Activated CD8-positive, alpha-beta T cell treated with anti-CD3 and anti-CD28 coated beads for 36 hours (primary cell): Measurements from ENCODE around the gene RPRD2. TPM values are rescaled to one million over a fixed set of nuclear protein-coding genes. Genes with fewer than 3 reads are reported as not detected.

ENCODE experiments used
- ATAC-seq: fragments of 200-7000 bp; cut with Tn5 transposase; one replicate; pipeline ENCODE4 v1.10.0; 2021; ENCODE audit warnings: mild to moderate bottlenecking, moderate library complexity
- CTCF ChIA-PET: fragments of 350-600 bp; sonication (Branson Sonifier 250); formaldehyde crosslinking; loops from one replicate; lab custom pipeline; 2021; ENCODE audit warnings: antibody characterized with exemption; lab: Charles Lee
- POLR2A ChIA-PET: fragments of 350-600 bp; sonication (Branson Sonifier 250); formaldehyde crosslinking; loops from one replicate; lab custom pipeline; 2021; ENCODE audit warnings: antibody characterized with exemption; lab: Charles Lee
- DNase-seq: peaks from one replicate; pipeline ENCODE4 v3.0.0-alpha.2; 2020
- H3K27ac Mint-ChIP-seq: one replicate; pipeline ENCODE4 v1.8.0; 2021; ENCODE audit warnings: mild to moderate bottlenecking, mixed read lengths
- H3K27me3 Mint-ChIP-seq: one replicate; pipeline ENCODE4 v1.8.0; 2021; ENCODE audit warnings: mixed read lengths
- H3K36me3 Mint-ChIP-seq: one replicate; pipeline ENCODE4 v1.8.0; 2021; ENCODE audit warnings: low read depth, mixed read lengths
- H3K4me1 Mint-ChIP-seq: one replicate; pipeline ENCODE4 v1.8.0; 2021; ENCODE audit warnings: low read depth, mixed read lengths
- H3K4me3 Mint-ChIP-seq: one replicate; pipeline ENCODE4 v1.8.0; 2021; ENCODE audit warnings: mild to moderate bottlenecking, moderate library complexity, mixed read lengths
- H3K9me3 Mint-ChIP-seq: one replicate; pipeline ENCODE4 v1.8.0; 2021; ENCODE audit warnings: mixed read lengths
- CTCF ChIP-seq: fragments of 200-600 bp; IDR thresholded peaks from one replicate; pipeline ENCODE4 v1.8.0; 2022; ENCODE audit warnings: antibody characterized with exemption, mild to moderate bottlenecking
- intact Hi-C: fragments of 100-400 bp; cut with micrococcal nuclease; formaldehyde crosslinking; loops from one replicate; pipeline ENCODE4 v1.10.0; 2022
- total RNA-seq, 2 experiments: library from RNA; stranded (reverse); gene quantifications; one replicate each; pipeline ENCODE4 v1.2.3, GENCODE V29; 2021

Gene RPRD2
- total RNA-seq, 2 experiments from 2014 or later, result 17.6 to 19.4 TPM

- no peaks in the 10 kb centered on the region for H3K27me3 Mint-ChIP-seq
- ChIA-PET POLR2A (interaction anchor here (0.6 to 1.4 kb wide), 4 partner anchors 11 to 466 kb away, joined by 3 to 6 read pairs (median 4); no protein-coding TSS in a partner anchor), CTCF (interaction anchor here (0.6 to 5.5 kb wide), 6 partner anchors 17 to 260 kb away, joined by 3 to 30 read pairs (median 16); no protein-coding TSS in a partner anchor)
- TF ChIP-seq CTCF, result no peak
- H3K9me3 Mint-ChIP-seq, result no peaks in the 10 kb centered on the region
- intact Hi-C loops, result loop anchor here (10.0 kb wide), 1 partner anchor 50 kb away; no protein-coding TSS in a partner anchor
- peak overlapping the region; percentile 92 for H3K4me3 Mint-ChIP-seq
- no peaks in the 10 kb centered on the region for H3K36me3 Mint-ChIP-seq
- ATAC-seq, result no peak
- H3K4me1 Mint-ChIP-seq, result peaks cover 12% of the 10 kb centered on the region
- H3K27ac Mint-ChIP-seq, result no peak overlapping the region
- DNase-seq, result no peak
These were observed 151.0 kb downstream of the RPRD2 start for GRCh38 chr1:150514913-150515327.

GRCh38 chr1:150515328-150516049 is 151.5 kb downstream of the RPRD2 start, which contains the start of gene FALEC:
Gene FALEC, plus strand, starts transcription at chr1:150515752.
- peak; percentile 92 for DNase-seq
- H3K27ac Mint-ChIP-seq, result peak within 1 kb of the TSS; percentile 64
- ChIA-PET CTCF (interaction anchor here (0.6 to 5.5 kb wide), 12 partner anchors 17 to 260 kb away, joined by 3 to 30 read pairs (median 4); no protein-coding TSS in a partner anchor), POLR2A (interaction anchor here (0.5 to 0.8 kb wide), 6 partner anchors 11 to 465 kb away, joined by 3 to 6 read pairs (median 3); partner anchors contain the start of gene TARS2)
- H3K36me3 Mint-ChIP-seq, result no peaks in the 10 kb centered on the region
- no peaks in the 10 kb centered on the region for H3K27me3 Mint-ChIP-seq
- H3K4me3 Mint-ChIP-seq, result peak within 1 kb of the TSS; percentile 92
- ATAC-seq, result peak; percentile 100
- peaks cover 12% of the 10 kb centered on the region for H3K4me1 Mint-ChIP-seq
- no peaks in the 10 kb centered on the region for H3K9me3 Mint-ChIP-seq
- intact Hi-C loops, result loop anchor here (10.0 kb wide), 1 partner anchor 51 kb away; no protein-coding TSS in a partner anchor
- no peak for TF ChIP-seq CTCF

GRCh38 chr1:150516050-150516591 is 152.2 kb downstream of the RPRD2 start:
- H3K36me3 Mint-ChIP-seq, result no peaks in the 10 kb centered on the region
- no peaks in the 10 kb centered on the region for H3K27me3 Mint-ChIP-seq
- ATAC-seq (peak; percentile 5), DNase-seq (peak; percentile 27)
- ChIA-PET POLR2A (interaction anchor here (0.5 to 0.8 kb wide), 3 partner anchors 20 to 51 kb away, joined by 3 read pairs; partner anchors contain the start of gene TARS2), CTCF (interaction anchor here (0.8 to 5.5 kb wide), 12 partner anchors 15 to 261 kb away, joined by 3 to 30 read pairs (median 4); no protein-coding TSS in a partner anchor)
- no peaks in the 10 kb centered on the region for H3K9me3 Mint-ChIP-seq
- H3K4me1 Mint-ChIP-seq, result peaks cover 12% of the 10 kb centered on the region
- H3K4me3 Mint-ChIP-seq, result peak overlapping the region; percentile 92
- no peak overlapping the region for H3K27ac Mint-ChIP-seq
- intact Hi-C loops, result loop anchor here (10.0 kb wide), 1 partner anchor 51 kb away; no protein-coding TSS in a partner anchor
- no peak for TF ChIP-seq CTCF

GRCh38 chr1:150516616-150517015 is 152.7 kb downstream of the RPRD2 start:
- Mint-ChIP-seq H3K27ac (no peak overlapping the region), H3K36me3 (no peaks in the 10 kb centered on the region), H3K4me3 (peak overlapping the region; percentile 92), H3K9me3 (no peaks in the 10 kb centered on the region), H3K4me1 (peaks cover 12% of the 10 kb centered on the region), H3K27me3 (no peaks in the 10 kb centered on the region)
- DNase-seq, result peak; percentile 14
- ATAC-seq, result no peak
- intact Hi-C loops, result loop anchor here (10.0 kb wide), 1 partner anchor 52 kb away; no protein-coding TSS in a partner anchor
- ChIA-PET POLR2A (interaction anchor here (0.7 kb wide), 1 partner anchor 20 kb away, joined by 3 read pairs; no protein-coding TSS in a partner anchor), CTCF (interaction anchor here (0.8 to 5.5 kb wide), 12 partner anchors 15 to 261 kb away, joined by 3 to 30 read pairs (median 4); no protein-coding TSS in a partner anchor)
- peak; percentile 30 for TF ChIP-seq CTCF
